GM12878 (cell line): Measurements from ENCODE around the gene TMEM98. TPM values are rescaled to one million over a fixed set of nuclear protein-coding genes. Genes with fewer than 3 reads are reported as not detected.

Experiments
- ATAC-seq: fragments of 200-7000 bp; cut with Tn5 transposase; 3 replicates; pipeline ENCODE4 v1.9.1; 2020; ENCODE audit warnings: mild to moderate bottlenecking, moderate library complexity
- BruUV-seq: library from RNA; stranded (reverse); fragments of 400-500 nt; replicated peaks from 2 replicates; lab custom pipeline; 2021; lab: Mats Ljungman, UMichigan
- CTCF ChIA-PET: fragments of 300-600 bp; sonication (Branson Sonifier 250); formaldehyde crosslinking; extraction: SDS; loops from one replicate; lab custom pipeline; 2021; ENCODE audit warnings: inconsistent platforms; lab: Yijun Ruan, JAX
- POLR2A ChIA-PET: fragments of 350-600 bp; formaldehyde crosslinking; extraction: SDS; loops from one replicate; lab custom pipeline; 2021; ENCODE audit warnings: inconsistent platforms; lab: Charles Lee
- RAD21 ChIA-PET: fragments of 300-600 bp; sonication (Branson Sonifier 250); formaldehyde crosslinking; loops from one replicate; lab custom pipeline; 2023; ENCODE audit warnings: antibody characterized with exemption; ENCODE audit not compliant: unreplicated experiment; lab: Charles Lee
- SMC1A ChIA-PET: fragments of 300-600 bp; sonication (Branson Sonifier 250); formaldehyde crosslinking; loops from one replicate; lab custom pipeline; 2023; ENCODE audit not compliant: unreplicated experiment, uncharacterized antibody; lab: Charles Lee
- DNase-seq: peaks from one replicate; pipeline ENCODE4 v3.0.0-alpha.2; 2011; ENCODE audit warnings: low read depth, low spot score
- FAIRE-seq: peaks from 3 replicates; lab custom pipeline; 2011; peaks lifted over from hg19 to GRCh38; lab: Jason Lieb, UNC
- H2AFZ ChIP-seq: 2 replicates; pipeline ENCODE4 v1.6.0; 2011; ENCODE audit warnings: low read depth, low read length, control low read depth; ENCODE audit not compliant: control insufficient read depth
- H3K27ac ChIP-seq: 2 replicates; pipeline ENCODE4 v1.5.1; 2011; ENCODE audit warnings: control low read depth; ENCODE audit not compliant: control insufficient read depth, insufficient read depth
- H3K27me3 ChIP-seq, 2 experiments: replicated peaks in 1 of 2; 2 replicates each; pipeline versions ENCODE4 v1.6.0 to v1.6.1; 2011; ENCODE audit warnings: low read length in 1 of 2; ENCODE audit not compliant: control insufficient read depth in 2 of 2, insufficient read depth in 2 of 2
- H3K36me3 ChIP-seq, 2 experiments: 2 replicates each; pipeline ENCODE4 v1.5.1; 2011; ENCODE audit warnings: low read length in 1 of 2; ENCODE audit not compliant: control insufficient read depth in 2 of 2, insufficient read depth in 2 of 2
- H3K4me1 ChIP-seq: 2 replicates; pipeline ENCODE4 v1.6.1; 2011; ENCODE audit warnings: mild to moderate bottlenecking, low read length, moderate library complexity, mixed read lengths; ENCODE audit not compliant: control insufficient read depth, insufficient read depth
- H3K4me2 ChIP-seq: 2 replicates; pipeline ENCODE4 v1.6.0; 2011; ENCODE audit warnings: control low read depth; ENCODE audit not compliant: control insufficient read depth, insufficient read depth
- H3K4me3 ChIP-seq: fragments of 200-600 bp; sonication (generic); 2 replicates; pipeline ENCODE4 v1.5.1; 2016
- H3K79me2 ChIP-seq: 2 replicates; pipeline ENCODE4 v1.6.0; 2011; ENCODE audit warnings: low read length; ENCODE audit not compliant: control insufficient read depth, insufficient read depth
- H3K9ac ChIP-seq: 2 replicates; pipeline ENCODE4 v1.8.0; 2011; ENCODE audit warnings: low read length, control low read depth, mixed read lengths; ENCODE audit not compliant: control insufficient read depth, insufficient read depth
- H3K9me3 ChIP-seq: replicated peaks from 3 replicates; pipeline ENCODE4 v1.5.1; 2011; ENCODE audit warnings: mild to moderate bottlenecking, low read length; ENCODE audit not compliant: control insufficient read depth, insufficient read depth
- H4K20me1 ChIP-seq: 2 replicates; pipeline ENCODE4 v1.6.0; 2011; ENCODE audit not compliant: control insufficient read depth, insufficient read depth
- BCL11A ChIP-seq: IDR thresholded peaks from 2 replicates; pipeline ENCODE4 v1.6.1; 2011; ENCODE audit warnings: low read depth, low read length
- CBFB ChIP-seq: IDR thresholded peaks from 2 replicates; pipeline ENCODE4 v1.6.1; 2016; ENCODE audit warnings: antibody characterized with exemption, low read depth
- ETV6 ChIP-seq, 2 experiments: fragments of 450-650 bp in 1 of 2; IDR thresholded peaks in 1 of 2; conservative IDR thresholded peaks in 1 of 2; 2 replicates each; pipeline ENCODE4 v1.6.1; 2014; ENCODE audit warnings: antibody characterized with exemption in 1 of 2, borderline replicate concordance in 1 of 2, low read depth in 1 of 2, mild to moderate bottlenecking in 1 of 2, moderate library complexity in 1 of 2
- GABPA ChIP-seq: IDR thresholded peaks from 2 replicates; pipeline ENCODE4 v1.6.1; 2014; ENCODE audit warnings: antibody characterized with exemption, low read depth, mild to moderate bottlenecking, inconsistent platforms
- SRF ChIP-seq, 2 experiments: IDR thresholded peaks; 2 replicates each; pipeline ENCODE4 v1.6.1; 2011; ENCODE audit warnings: low read depth in 2 of 2, low read length in 2 of 2, mild to moderate bottlenecking in 1 of 2, moderate library complexity in 1 of 2
- ZNF207 ChIP-seq: fragments of 450-650 bp; IDR thresholded peaks from 2 replicates; pipeline ENCODE4 v1.6.1; 2014; ENCODE audit warnings: antibody characterized with exemption, mild to moderate bottlenecking, borderline replicate concordance
- ZNF622 ChIP-seq: fragments of 450-650 bp; IDR thresholded peaks from 2 replicates; pipeline ENCODE4 v1.6.1; 2017; ENCODE audit warnings: mild to moderate bottlenecking, inconsistent platforms
- ZZZ3 ChIP-seq: IDR thresholded peaks from 2 replicates; pipeline ENCODE4 v1.6.1; 2011; ENCODE audit warnings: low read depth; ENCODE audit not compliant: control insufficient read depth, insufficient read length
- WGBS: methylation state at CpG from one replicate; pipeline ENCODE4 v1.1.6; 2016; ENCODE audit warnings: low lambda C conversion rate; ENCODE audit not compliant: insufficient replicate concordance, insufficient coverage; ENCODE audit errors: missing lambda C conversion rate; 5-methylcytosine and 5-hydroxymethylcytosine counted together
- in situ Hi-C: fragments of 300-500 bp; cut with MboI; formaldehyde crosslinking; loops from 9 replicates; pipeline ENCODE4 v1.14.3; 2018; ENCODE audit warnings: mixed read lengths
- intact Hi-C: fragments of 100-400 bp; cut with micrococcal nuclease; formaldehyde crosslinking; loops from one replicate; pipeline ENCODE4 v1.14.2; 2022; ENCODE audit not compliant: unreplicated experiment
- polyA plus RNA-seq, 11 experiments: library from polyadenylated mRNA; depleted of rRNA in 4 of 11; unstranded in 6 of 11; stranded (reverse) in 5 of 11; fragments of >200 nt; fragmentation: Nextera tagmentation in 4 of 11; fragmentation: Illumina TruSeq in 1 of 11; extraction: Ambion mirVana in 4 of 11; extraction: Trizol in 1 of 11; gene quantifications; 1 replicate in 1 of 11; 2 replicates in 10 of 11; pipeline versions ENCODE4 v1.2.1 to v1.2.3, GENCODE V29; 2011 to 2016; ENCODE audit warnings: inconsistent platforms in 2 of 11, missing spikeins in 2 of 11, low read depth in 1 of 11
- total RNA-seq, 4 experiments: library from RNA; depleted of rRNA in 3 of 4; stranded (reverse); fragments of >200 nt in 3 of 4; fragmentation: Illumina TruSeq in 1 of 4; extraction: Trizol in 1 of 4; gene quantifications; 2 replicates each; pipeline versions ENCODE4 v1.2.1 to v1.2.3, GENCODE V29; 2013 to 2021
- TF ChIP-seq, protein P1 (sequence below): IDR thresholded peaks from 2 replicates; pipeline ENCODE4 v1.6.1; 2012; ENCODE audit warnings: low read depth, low read length, improper control_type of control experiment
- TF ChIP-seq, protein P2 (sequence below): fragments of 450-650 bp; IDR thresholded peaks from 2 replicates; pipeline ENCODE4 v1.6.1; 2016; ENCODE audit warnings: mild to moderate bottlenecking
- TF ChIP-seq, protein P3 (sequence below): IDR thresholded peaks from 2 replicates; pipeline ENCODE4 v1.6.1; 2012; ENCODE audit warnings: low read length, inconsistent platforms

TMEM98 gene
- total and polyA plus RNA-seq, 10 of the 15 experiments (the other 5 are each of a cell fraction or from before 2014, with no cell fraction given) = 0.04 to 0.73 (median 0.13) TPM; not detected in 3

DNA sequence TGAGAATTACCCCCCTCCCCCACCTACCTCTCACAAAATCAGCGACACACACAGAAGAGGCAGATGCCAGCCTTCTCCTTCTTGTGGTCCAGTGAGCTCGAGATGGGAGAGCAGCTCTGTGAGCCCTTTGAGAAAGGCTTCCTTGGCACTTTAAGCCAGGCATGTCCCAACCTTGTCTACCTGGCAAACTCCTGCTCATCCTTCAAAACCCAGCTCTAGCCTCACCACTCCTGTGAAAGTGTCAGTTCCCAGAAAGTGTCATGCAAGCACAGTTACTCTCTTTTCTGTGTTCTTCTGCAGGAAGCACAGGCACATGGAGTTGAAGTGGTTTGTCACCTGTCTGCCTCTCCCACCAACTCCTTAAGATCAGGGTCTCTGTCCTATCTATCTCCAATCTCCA, 1.6 kb downstream of the TMEM98 start (continued):
- TF ChIP-seq ETV6 (conservative IDR thresholded peaks at IDR 0.05 in 1 of 2, IDR thresholded peaks at IDR 0.05 in 1 of 2; ENCODE audit: borderline replicate concordance in 1 of 2, low read depth in 1 of 2) = no peak

DNA sequence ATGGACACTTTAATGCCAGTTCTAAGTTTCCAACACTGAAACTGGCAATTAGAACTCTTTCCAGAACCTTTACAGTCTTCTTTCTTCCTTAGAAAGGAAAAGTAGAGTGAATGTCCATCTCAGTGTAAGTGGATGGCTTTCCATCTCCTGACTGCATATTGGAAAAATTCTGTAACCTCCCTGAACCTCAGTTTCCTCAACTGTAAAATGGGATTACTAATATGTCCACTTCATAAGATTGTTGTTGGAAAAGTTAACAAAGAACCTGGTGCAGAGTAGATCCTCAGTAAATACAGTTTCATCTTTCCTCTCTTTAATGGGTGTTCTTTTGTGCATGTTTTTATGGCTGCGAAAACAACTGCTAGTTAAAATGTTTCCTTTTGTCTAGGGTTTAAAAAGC, 2.6 kb downstream of the TMEM98 start:
- Histone ChIP-seq H3K4me1 (no peaks in the 10 kb centered on the region; the same call in 1 of the 2 replicates), H3K4me2 (no peak overlapping the region), H3K27me3 (peaks cover 14 to 21% of the 10 kb centered on the region in 2 experiments), H2AFZ (no peak overlapping the region), H3K9me3 (no peaks in the 10 kb centered on the region), H3K36me3 (no peaks in the 10 kb centered on the region), H3K79me2 (no peaks in the 10 kb centered on the region), H3K27ac (no peak overlapping the region), H3K9ac (no peak overlapping the region), H3K4me3 (no peak overlapping the region), H4K20me1 (no peaks in the 10 kb centered on the region)
- POLR2A ChIA-PET = no interaction called here
- intact Hi-C loops = no loop called here
- FAIRE-seq (no peak), DNase-seq (no peak), ATAC-seq (no peak)
- RAD21 ChIA-PET = no interaction called here
- TF ChIP-seq ZNF207 = no peak
- TF ChIP-seq, protein P1, sequence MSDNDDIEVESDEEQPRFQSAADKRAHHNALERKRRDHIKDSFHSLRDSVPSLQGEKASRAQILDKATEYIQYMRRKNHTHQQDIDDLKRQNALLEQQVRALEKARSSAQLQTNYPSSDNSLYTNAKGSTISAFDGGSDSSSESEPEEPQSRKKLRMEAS = no peak
- CTCF ChIA-PET = no interaction called here
- WGBS = 46% methylated on average over 1 of the region's 1 CpG
- BruUV-seq = no TSS peak
- SMC1A ChIA-PET = interaction anchor here (0.8 kb wide), 1 partner anchor 147 kb away, joined by 3 read pairs; no protein-coding TSS in a partner anchor
- in situ Hi-C loops = no loop called here

DNA sequence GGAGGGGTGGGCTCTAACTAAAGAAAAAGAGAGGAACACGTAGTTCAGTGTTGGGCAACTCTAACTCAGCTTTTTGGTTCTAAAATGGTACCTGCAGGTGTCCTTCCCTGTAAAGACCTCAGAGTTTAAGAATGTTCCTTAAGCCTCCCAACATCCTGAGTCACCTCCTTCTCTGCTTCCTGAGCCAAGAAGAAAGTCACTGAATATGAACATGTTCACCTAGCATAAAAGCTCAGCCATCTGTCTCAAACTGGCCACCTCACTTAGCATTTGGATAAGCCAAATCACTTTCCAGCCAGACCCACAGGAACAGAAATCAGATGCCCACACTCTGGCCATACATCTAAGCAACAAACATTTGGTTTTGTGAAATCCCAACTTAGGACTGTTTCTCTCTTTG, 3.7 kb downstream of the TMEM98 start:
- no peaks in the 10 kb centered on the region; the same call in 1 of the 2 replicates for H3K4me1 ChIP-seq
- H3K27me3 ChIP-seq = peaks cover 14 to 21% of the 10 kb centered on the region in 2 experiments
- FAIRE-seq (no peak), DNase-seq (no peak), ATAC-seq (no peak)
- CTCF ChIA-PET = interaction anchor here (1.0 kb wide), 1 partner anchor 66 kb away, joined by 3 read pairs; no protein-coding TSS in a partner anchor
- POLR2A ChIA-PET = no interaction called here
- no peaks in the 10 kb centered on the region for H3K79me2 ChIP-seq
- no peaks in the 10 kb centered on the region; the same call in 1 of the 2 replicates for H4K20me1 ChIP-seq
- TF ChIP-seq CBFB (no peak), SRF (IDR thresholded peaks at IDR 0.05; ENCODE audit: low read depth in 2 of 2, low read length in 2 of 2) (no peak), ZNF622 (no peak), GABPA (no peak), BCL11A (no peak), ZZZ3 (no peak)
- TF ChIP-seq, protein P2, sequence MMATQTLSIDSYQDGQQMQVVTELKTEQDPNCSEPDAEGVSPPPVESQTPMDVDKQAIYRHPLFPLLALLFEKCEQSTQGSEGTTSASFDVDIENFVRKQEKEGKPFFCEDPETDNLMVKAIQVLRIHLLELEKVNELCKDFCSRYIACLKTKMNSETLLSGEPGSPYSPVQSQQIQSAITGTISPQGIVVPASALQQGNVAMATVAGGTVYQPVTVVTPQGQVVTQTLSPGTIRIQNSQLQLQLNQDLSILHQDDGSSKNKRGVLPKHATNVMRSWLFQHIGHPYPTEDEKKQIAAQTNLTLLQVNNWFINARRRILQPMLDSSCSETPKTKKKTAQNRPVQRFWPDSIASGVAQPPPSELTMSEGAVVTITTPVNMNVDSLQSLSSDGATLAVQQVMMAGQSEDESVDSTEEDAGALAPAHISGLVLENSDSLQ = no peak
- TF ChIP-seq, protein P3, sequence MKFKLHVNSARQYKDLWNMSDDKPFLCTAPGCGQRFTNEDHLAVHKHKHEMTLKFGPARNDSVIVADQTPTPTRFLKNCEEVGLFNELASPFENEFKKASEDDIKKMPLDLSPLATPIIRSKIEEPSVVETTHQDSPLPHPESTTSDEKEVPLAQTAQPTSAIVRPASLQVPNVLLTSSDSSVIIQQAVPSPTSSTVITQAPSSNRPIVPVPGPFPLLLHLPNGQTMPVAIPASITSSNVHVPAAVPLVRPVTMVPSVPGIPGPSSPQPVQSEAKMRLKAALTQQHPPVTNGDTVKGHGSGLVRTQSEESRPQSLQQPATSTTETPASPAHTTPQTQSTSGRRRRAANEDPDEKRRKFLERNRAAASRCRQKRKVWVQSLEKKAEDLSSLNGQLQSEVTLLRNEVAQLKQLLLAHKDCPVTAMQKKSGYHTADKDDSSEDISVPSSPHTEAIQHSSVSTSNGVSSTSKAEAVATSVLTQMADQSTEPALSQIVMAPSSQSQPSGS = no peak
- RAD21 ChIA-PET = no interaction called here
- intact Hi-C loops (no loop called here), in situ Hi-C loops (no loop called here)
- no peak overlapping the region for H2AFZ ChIP-seq
- WGBS = 11% methylated on average over 1 of the region's 1 CpG
- no peak overlapping the region for H3K4me3 ChIP-seq
- no peak overlapping the region for H3K4me2 ChIP-seq
- H3K27ac ChIP-seq = no peak overlapping the region
- no TSS peak for BruUV-seq
- H3K36me3 ChIP-seq = no peaks in the 10 kb centered on the region
- no peak overlapping the region for H3K9ac ChIP-seq
- H3K9me3 ChIP-seq = no peaks in the 10 kb centered on the region
- SMC1A ChIA-PET = interaction anchor here (0.8 kb wide), 1 partner anchor 148 kb away, joined by 5 read pairs; no protein-coding TSS in a partner anchor
